ENCODE measurements around the gene KRT27. TPM values are rescaled to one million over a fixed set of nuclear protein-coding genes. Genes with fewer than 3 reads are reported as not detected.

Gene KRT27
- total and polyA plus RNA-seq, 9 of the 15 experiments (the other 6 are each of a cell fraction or from before 2014, with no cell fraction given): 0.10 TPM; not detected in 8

- Histone ChIP-seq H3K27ac (ENCODE audit: extremely low read depth, low read depth, low read length) (no peak overlapping the region), H3K27me3 (ENCODE audit: control insufficient read depth in 2 of 2, insufficient read depth in 2 of 2, low read length in 2 of 2) (no peaks in the 10 kb centered on the region; a peak in 1 of 5 replicates), H3K4me3 (no peak overlapping the region), H3K9ac (ENCODE audit: insufficient read depth in 1 of 2, low read depth in 2 of 2, low read length in 2 of 2) (no peak overlapping the region), H3K36me3 (ENCODE audit: control insufficient read depth, insufficient read depth, low read length) (no peaks in the 10 kb centered on the region), H3K4me2 (ENCODE audit: insufficient read depth, low read length) (no peak overlapping the region), H3K9me1 (ENCODE audit: control insufficient read depth, insufficient read depth, low read length) (no peaks in the 10 kb centered on the region), H2AFZ (ENCODE audit: low read depth, low read length) (no peak overlapping the region), H4K20me1 (replicated peaks; ENCODE audit: control insufficient read depth, insufficient read depth, low read length) (no peaks in the 10 kb centered on the region), H3K4me1 (replicated peaks in 1 of 2; ENCODE audit: control insufficient read depth in 2 of 2, insufficient read depth in 2 of 2, low read length in 2 of 2) (no peaks in the 10 kb centered on the region), H3K79me2 (ENCODE audit: control insufficient read depth, insufficient read depth, low read length) (no peaks in the 10 kb centered on the region), H3K9me3 (replicated peaks; ENCODE audit: control insufficient read depth, insufficient read depth, low read depth, low read length) (no peaks in the 10 kb centered on the region; the same call in 1 of the 2 replicates)
- ChIA-PET POLR2A (no interaction called here), CTCF (ENCODE audit: low intra/inter-chr PET ratio) (no interaction called here)
- TF ChIP-seq MAFG (tag; conservative IDR thresholded peaks at IDR 0.05) (peak; percentile 31), ZFP1 (CRISPR knock-in tag; IDR thresholded peaks at IDR 0.05) (no peak)
- FAIRE-seq: peak; percentile 35
- intact Hi-C loops (cut with micrococcal nuclease) (no loop called here), in situ Hi-C loops (cut with MboI) (no loop called here)
- no peak for DNase-seq (ENCODE audit: extremely low read depth in 1 of 4, low spot score in 3 of 4)
- WGBS (ENCODE audit: insufficient coverage, low coverage, missing lambda C conversion rate): 2% methylated on average over 2 of the region's 2 CpGs
- no peak for ATAC-seq
- no TSS peak for BruUV-seq (replicated peaks)
Observed at GRCh38 chr17:40765657-40766056, 16.7 kb downstream of the KRT27 start.

GRCh38 chr17:40763752-40764151 is 18.6 kb downstream of the KRT27 start:
- in situ Hi-C loops (cut with MboI) (no loop called here), intact Hi-C loops (cut with micrococcal nuclease) (no loop called here)
- no peak overlapping the region for H2AFZ ChIP-seq (ENCODE audit: low read depth, low read length)
- no peaks in the 10 kb centered on the region for H3K27me3 ChIP-seq (ENCODE audit: control insufficient read depth in 2 of 2, insufficient read depth in 2 of 2, low read length in 2 of 2)
- ATAC-seq (no peak), FAIRE-seq (peak; percentile 19), DNase-seq (ENCODE audit: extremely low read depth in 1 of 4, low spot score in 3 of 4) (no peak)
- no peak overlapping the region for H3K4me3 ChIP-seq
- TF ChIP-seq RBM22 (IDR thresholded peaks at IDR 0.05; ENCODE audit: low read depth, low read length, poor library complexity, severe bottlenecking): no peak
- no peak for TF ChIP-seq FOXM1 (IDR thresholded peaks at IDR 0.05; ENCODE audit: low read depth)
- no peak for TF ChIP-seq FOXM1 (CRISPR knock-in tag; IDR thresholded peaks at IDR 0.05; ENCODE audit: low read depth)
- peak; percentile 76; the same call in 1 of the 2 replicates for TF ChIP-seq TRIM28 (IDR thresholded peaks at IDR 0.05)
- TF ChIP-seq ZSCAN32 (CRISPR knock-in tag; IDR thresholded peaks at IDR 0.05): no peak
- TF ChIP-seq BMI1 (IDR thresholded peaks at IDR 0.05; ENCODE audit: low read length): no peak
- TF ChIP-seq CBX3 (IDR thresholded peaks at IDR 0.05; ENCODE audit: borderline replicate concordance in 1 of 2, low read length in 2 of 2): peak in 1 of 2 experiments; percentile 85; a peak in 2 of 3 replicates
- peak; percentile 80; the same call in 1 of the 2 replicates for TF ChIP-seq CBX5 (IDR thresholded peaks at IDR 0.05; ENCODE audit: borderline replicate concordance, low read depth)
- TF ChIP-seq ZNF280A (IDR thresholded peaks at IDR 0.05; ENCODE audit: low read depth, partially characterized antibody): peak; percentile 70
- no peaks in the 10 kb centered on the region for H4K20me1 ChIP-seq (replicated peaks; ENCODE audit: control insufficient read depth, insufficient read depth, low read length)
- no peak overlapping the region for H3K9ac ChIP-seq (ENCODE audit: insufficient read depth in 1 of 2, low read depth in 2 of 2, low read length in 2 of 2)
- no peaks in the 10 kb centered on the region for H3K36me3 ChIP-seq (ENCODE audit: control insufficient read depth, insufficient read depth, low read length)
- H3K4me1 ChIP-seq (replicated peaks in 1 of 2; ENCODE audit: control insufficient read depth in 2 of 2, insufficient read depth in 2 of 2, low read length in 2 of 2): no peaks in the 10 kb centered on the region
- no peak overlapping the region for H3K4me2 ChIP-seq (ENCODE audit: insufficient read depth, low read length)
- no peaks in the 10 kb centered on the region for H3K9me1 ChIP-seq (ENCODE audit: control insufficient read depth, insufficient read depth, low read length)
- POLR2A ChIA-PET: no interaction called here
- no peak overlapping the region for H3K27ac ChIP-seq (ENCODE audit: extremely low read depth, low read depth, low read length)
- no peaks in the 10 kb centered on the region for H3K79me2 ChIP-seq (ENCODE audit: control insufficient read depth, insufficient read depth, low read length)
- H3K9me3 ChIP-seq (replicated peaks; ENCODE audit: control insufficient read depth, insufficient read depth, low read depth, low read length): no peaks in the 10 kb centered on the region; the same call in 1 of the 2 replicates
- CTCF ChIA-PET (ENCODE audit: low intra/inter-chr PET ratio): no interaction called here
- BruUV-seq (replicated peaks): no TSS peak
- 7% methylated on average over 1 of the region's 1 CpG for WGBS (ENCODE audit: insufficient coverage, low coverage, missing lambda C conversion rate)

Measured in K562 (cell line).